ENCODE results near the gene MUSTN1. TPM values are rescaled to one million over a fixed set of nuclear protein-coding genes. Genes with fewer than 3 reads are reported as not detected.

MUSTN1 gene
- total and polyA plus RNA-seq, 2 donors (not counting 3 experiments of a cell fraction or from before 2014, with no cell fraction given) = 1.1 to 2.2 TPM

- no peaks in the 10 kb centered on the region for H3K9me1 ChIP-seq (replicated peaks; ENCODE audit: control insufficient read depth, extremely low read depth, insufficient read depth, low read length)
- no peak overlapping the region for H3K4me2 ChIP-seq (ENCODE audit: insufficient read depth, low read length)
- no peak for DNase-seq (ENCODE audit: low read depth, low spot score)
- no peaks in the 10 kb centered on the region for H3K27me3 ChIP-seq (ENCODE audit: control insufficient read depth in 2 of 2, insufficient read depth in 2 of 2, low read length in 2 of 2)
- H4K20me1 ChIP-seq (replicated peaks; ENCODE audit: control insufficient read depth, extremely low read depth, insufficient read depth, low read length) = no peaks in the 10 kb centered on the region
- H3K4me1 ChIP-seq (ENCODE audit: control insufficient read depth, extremely low read depth, insufficient read depth, low read length) = no peaks in the 10 kb centered on the region
- no peak overlapping the region for H3K4me3 ChIP-seq (replicated peaks in 1 of 3; ENCODE audit: insufficient read depth in 1 of 3, low read depth in 1 of 3, low read length in 3 of 3)
- H3K79me2 ChIP-seq (ENCODE audit: control insufficient read depth, insufficient read depth, low read length) = no peaks in the 10 kb centered on the region
- BruUV-seq (replicated peaks) = no TSS peak
- CTCF ChIA-PET = interaction anchor here (1.1 to 2.0 kb wide), 4 partner anchors 11 to 90 kb away, joined by 3 to 6 read pairs (median 3); no protein-coding TSS in a partner anchor
- POLR2A ChIA-PET = no interaction called here
- H3K9me3 ChIP-seq (replicated peaks; ENCODE audit: control insufficient read depth, insufficient read depth, low read length) = no peaks in the 10 kb centered on the region
- dilution Hi-C loops (cut with MboI; ENCODE audit: extremely low pct_ligation_motif_present, low sequenced_read_pairs) (no loop called here), intact Hi-C loops (cut with micrococcal nuclease) (no loop called here)
- no peak for TF ChIP-seq MAX (IDR thresholded peaks at IDR 0.05; ENCODE audit: insufficient read depth, insufficient read length)
- no peak for TF ChIP-seq CTCF (IDR thresholded peaks at IDR 0.05; ENCODE audit: extremely low read depth in 1 of 2, insufficient read depth in 1 of 2, low read depth in 1 of 2, low read length in 2 of 2)
- no peak for TF ChIP-seq GATA2 (IDR thresholded peaks at IDR 0.05; ENCODE audit: insufficient read depth, insufficient read length, low read depth, low read length)
- H3K9ac ChIP-seq (replicated peaks; ENCODE audit: extremely low read depth, insufficient read depth, low read length) = no peak overlapping the region
- no peak overlapping the region for H2AFZ ChIP-seq (ENCODE audit: low read depth, low read length)
- H3K27ac ChIP-seq (ENCODE audit: insufficient read depth, low read depth, low read length) = no peak overlapping the region
- H3K36me3 ChIP-seq (ENCODE audit: control insufficient read depth in 2 of 2, extremely low read depth in 1 of 2, insufficient read depth in 2 of 2, low read length in 2 of 2) = peaks cover 0 to 5% of the 10 kb centered on the region in 2 experiments
- no peak for FAIRE-seq
Observed at GRCh38 chr3:52848617-52849016, 13.8 kb upstream of the MUSTN1 start.

- no peak overlapping the region for H3K4me3 ChIP-seq (replicated peaks in 1 of 3; ENCODE audit: insufficient read depth in 1 of 3, low read depth in 1 of 3, low read length in 3 of 3)
- ChIA-PET POLR2A (no interaction called here), CTCF (interaction anchor here (0.6 to 2.0 kb wide), 3 partner anchors 27 to 91 kb away, joined by 3 to 6 read pairs (median 3); no protein-coding TSS in a partner anchor)
- no peak for DNase-seq (ENCODE audit: low read depth, low spot score)
- no peak overlapping the region for H2AFZ ChIP-seq (ENCODE audit: low read depth, low read length)
- no peaks in the 10 kb centered on the region for H4K20me1 ChIP-seq (replicated peaks; ENCODE audit: control insufficient read depth, extremely low read depth, insufficient read depth, low read length)
- dilution Hi-C loops (cut with MboI; ENCODE audit: extremely low pct_ligation_motif_present, low sequenced_read_pairs) (no loop called here), intact Hi-C loops (cut with micrococcal nuclease) (no loop called here)
- no peaks in the 10 kb centered on the region for H3K9me1 ChIP-seq (replicated peaks; ENCODE audit: control insufficient read depth, extremely low read depth, insufficient read depth, low read length)
- BruUV-seq (replicated peaks) = no TSS peak
- no peak overlapping the region for H3K27ac ChIP-seq (ENCODE audit: insufficient read depth, low read depth, low read length)
- no peaks in the 10 kb centered on the region for H3K79me2 ChIP-seq (ENCODE audit: control insufficient read depth, insufficient read depth, low read length)
- H3K4me1 ChIP-seq (ENCODE audit: control insufficient read depth, extremely low read depth, insufficient read depth, low read length) = no peaks in the 10 kb centered on the region
- TF ChIP-seq CTCF (IDR thresholded peaks at IDR 0.05; ENCODE audit: extremely low read depth in 1 of 2, insufficient read depth in 1 of 2, low read depth in 1 of 2, low read length in 2 of 2) (no peak), JUN (IDR thresholded peaks at IDR 0.05; ENCODE audit: borderline replicate concordance, insufficient read depth, insufficient read length, low read depth) (no peak), FOS (IDR thresholded peaks at IDR 0.05; ENCODE audit: borderline replicate concordance, insufficient read depth, low read length) (no peak), MAX (IDR thresholded peaks at IDR 0.05; ENCODE audit: insufficient read depth, insufficient read length) (no peak), GATA2 (IDR thresholded peaks at IDR 0.05; ENCODE audit: insufficient read depth, insufficient read length, low read depth, low read length) (no peak)
- H3K9ac ChIP-seq (replicated peaks; ENCODE audit: extremely low read depth, insufficient read depth, low read length) = no peak overlapping the region
- peaks cover 0 to 5% of the 10 kb centered on the region in 2 experiments for H3K36me3 ChIP-seq (ENCODE audit: control insufficient read depth in 2 of 2, extremely low read depth in 1 of 2, insufficient read depth in 2 of 2, low read length in 2 of 2)
- FAIRE-seq = no peak
- H3K27me3 ChIP-seq (ENCODE audit: control insufficient read depth in 2 of 2, insufficient read depth in 2 of 2, low read length in 2 of 2) = no peaks in the 10 kb centered on the region
- no peaks in the 10 kb centered on the region for H3K9me3 ChIP-seq (replicated peaks; ENCODE audit: control insufficient read depth, insufficient read depth, low read length)
- H3K4me2 ChIP-seq (ENCODE audit: insufficient read depth, low read length) = no peak overlapping the region
Observed at GRCh38 chr3:52847726-52848125, 12.9 kb upstream of the MUSTN1 start.
